GM23338 (cell line): ENCODE data around the gene SLC37A1.

ENCODE experiments used
- CREB1 ChIP-seq: fragments of 250-450 bp; sonication (Bioruptor Pico); IDR thresholded peaks from 2 replicates; pipeline ENCODE4 v1.5.0; 2020; ENCODE audit warnings: low read depth, mild to moderate bottlenecking, moderate library complexity
- EZH2 ChIP-seq: fragments of 200-600 bp; sonication (generic); IDR thresholded peaks from one replicate; pipeline ENCODE4 v1.8.0; 2017; ENCODE audit warnings: antibody characterized with exemption, mild to moderate bottlenecking, low read depth; ENCODE audit not compliant: unreplicated experiment
- EZH2phosphoT487 ChIP-seq: fragments of 200-600 bp; sonication (generic); IDR thresholded peaks from one replicate; pipeline ENCODE4 v1.8.1; 2018; ENCODE audit warnings: antibody characterized with exemption; ENCODE audit not compliant: unreplicated experiment
- JUNB ChIP-seq: IDR thresholded peaks from one replicate; pipeline ENCODE4 v1.6.1; 2016; ENCODE audit warnings: antibody characterized with exemption; ENCODE audit not compliant: unreplicated experiment
- NANOG ChIP-seq: IDR thresholded peaks from 2 replicates; pipeline ENCODE4 v1.6.1; 2016; ENCODE audit warnings: antibody characterized with exemption, borderline replicate concordance
- POLR2AphosphoS5 ChIP-seq: IDR thresholded peaks from 2 replicates; pipeline ENCODE4 v1.6.1; 2016; ENCODE audit warnings: antibody characterized with exemption, low read depth
- REST ChIP-seq: IDR thresholded peaks from one replicate; pipeline ENCODE4 v1.6.1; 2018; ENCODE audit warnings: antibody characterized with exemption; ENCODE audit not compliant: unreplicated experiment
- STAT1 ChIP-seq: IDR thresholded peaks from one replicate; pipeline ENCODE4 v1.6.1; 2016; ENCODE audit warnings: antibody characterized with exemption; ENCODE audit not compliant: unreplicated experiment
- ZNF331 ChIP-seq: fragments of 250-450 bp; sonication (Bioruptor Pico); IDR thresholded peaks from 2 replicates; pipeline ENCODE4 v1.5.0; 2020; ENCODE audit warnings: low read depth, mild to moderate bottlenecking, moderate library complexity
- TF ChIP-seq, protein P1 (sequence below), 2 experiments: fragments of 200-600 bp in 1 of 2; sonication (generic) in 1 of 2; conservative IDR thresholded peaks; 2 replicates each; pipeline versions ENCODE4 v1.5.1 to v1.6.1; 2016 to 2017; ENCODE audit warnings: antibody characterized with exemption in 2 of 2, low read depth in 2 of 2, mild to moderate bottlenecking in 2 of 2, moderate library complexity in 1 of 2
- TF ChIP-seq, protein P2 (sequence below): fragments of 250-450 bp; sonication (Bioruptor Pico); IDR thresholded peaks from 2 replicates; pipeline ENCODE4 v1.5.0; 2020; ENCODE audit warnings: mild to moderate bottlenecking, moderate library complexity
- TF ChIP-seq, protein P3 (sequence below): IDR thresholded peaks from 2 replicates; pipeline ENCODE4 v1.6.1; 2016; ENCODE audit warnings: antibody characterized with exemption

DNA sequence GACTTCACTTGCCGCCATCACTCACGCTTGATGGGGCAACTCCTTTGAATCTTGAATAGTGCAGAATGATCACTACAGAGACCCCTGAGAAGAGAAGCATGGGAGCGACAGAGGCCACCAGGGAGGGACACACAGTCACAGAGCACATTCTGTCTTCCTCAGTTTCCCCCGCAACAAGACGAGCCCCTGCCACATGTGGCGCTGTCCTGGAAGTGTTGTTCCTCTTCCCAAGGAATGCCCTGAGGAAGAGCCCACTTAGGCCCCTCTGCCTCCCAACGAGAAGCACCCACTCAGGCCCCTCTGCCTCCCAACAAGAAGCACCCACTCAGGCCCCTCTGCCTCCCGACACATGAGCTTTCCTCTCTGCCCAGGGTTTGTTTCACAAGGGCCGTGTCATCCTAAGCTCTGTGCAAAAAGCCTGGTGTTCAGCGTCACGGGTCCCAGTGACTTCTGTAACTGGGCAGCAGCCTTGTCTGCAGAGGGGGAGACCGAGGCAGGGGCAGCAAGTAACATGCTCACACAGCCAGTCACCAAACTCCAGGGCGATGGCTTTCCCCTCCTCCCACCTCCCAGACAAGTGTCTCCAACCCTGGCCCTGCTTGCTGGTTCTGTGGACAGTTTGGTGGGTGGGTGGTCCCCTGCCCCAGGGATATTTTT is 19.8 kb downstream of the SLC37A1 start:
- TF ChIP-seq, protein P1, sequence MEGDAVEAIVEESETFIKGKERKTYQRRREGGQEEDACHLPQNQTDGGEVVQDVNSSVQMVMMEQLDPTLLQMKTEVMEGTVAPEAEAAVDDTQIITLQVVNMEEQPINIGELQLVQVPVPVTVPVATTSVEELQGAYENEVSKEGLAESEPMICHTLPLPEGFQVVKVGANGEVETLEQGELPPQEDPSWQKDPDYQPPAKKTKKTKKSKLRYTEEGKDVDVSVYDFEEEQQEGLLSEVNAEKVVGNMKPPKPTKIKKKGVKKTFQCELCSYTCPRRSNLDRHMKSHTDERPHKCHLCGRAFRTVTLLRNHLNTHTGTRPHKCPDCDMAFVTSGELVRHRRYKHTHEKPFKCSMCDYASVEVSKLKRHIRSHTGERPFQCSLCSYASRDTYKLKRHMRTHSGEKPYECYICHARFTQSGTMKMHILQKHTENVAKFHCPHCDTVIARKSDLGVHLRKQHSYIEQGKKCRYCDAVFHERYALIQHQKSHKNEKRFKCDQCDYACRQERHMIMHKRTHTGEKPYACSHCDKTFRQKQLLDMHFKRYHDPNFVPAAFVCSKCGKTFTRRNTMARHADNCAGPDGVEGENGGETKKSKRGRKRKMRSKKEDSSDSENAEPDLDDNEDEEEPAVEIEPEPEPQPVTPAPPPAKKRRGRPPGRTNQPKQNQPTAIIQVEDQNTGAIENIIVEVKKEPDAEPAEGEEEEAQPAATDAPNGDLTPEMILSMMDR (conservative IDR thresholded peaks at IDR 0.05; ENCODE audit: low read depth in 2 of 2), result no peak
- TF ChIP-seq EZH2 (no peak), POLR2AphosphoS5 (no peak), CREB1 (CRISPR knock-in tag) (no peak), NANOG (no peak), EZH2phosphoT487 (no peak), ZNF331 (CRISPR knock-in tag) (no peak), STAT1 (no peak), REST (no peak), JUNB (no peak)
- TF ChIP-seq, protein P2, sequence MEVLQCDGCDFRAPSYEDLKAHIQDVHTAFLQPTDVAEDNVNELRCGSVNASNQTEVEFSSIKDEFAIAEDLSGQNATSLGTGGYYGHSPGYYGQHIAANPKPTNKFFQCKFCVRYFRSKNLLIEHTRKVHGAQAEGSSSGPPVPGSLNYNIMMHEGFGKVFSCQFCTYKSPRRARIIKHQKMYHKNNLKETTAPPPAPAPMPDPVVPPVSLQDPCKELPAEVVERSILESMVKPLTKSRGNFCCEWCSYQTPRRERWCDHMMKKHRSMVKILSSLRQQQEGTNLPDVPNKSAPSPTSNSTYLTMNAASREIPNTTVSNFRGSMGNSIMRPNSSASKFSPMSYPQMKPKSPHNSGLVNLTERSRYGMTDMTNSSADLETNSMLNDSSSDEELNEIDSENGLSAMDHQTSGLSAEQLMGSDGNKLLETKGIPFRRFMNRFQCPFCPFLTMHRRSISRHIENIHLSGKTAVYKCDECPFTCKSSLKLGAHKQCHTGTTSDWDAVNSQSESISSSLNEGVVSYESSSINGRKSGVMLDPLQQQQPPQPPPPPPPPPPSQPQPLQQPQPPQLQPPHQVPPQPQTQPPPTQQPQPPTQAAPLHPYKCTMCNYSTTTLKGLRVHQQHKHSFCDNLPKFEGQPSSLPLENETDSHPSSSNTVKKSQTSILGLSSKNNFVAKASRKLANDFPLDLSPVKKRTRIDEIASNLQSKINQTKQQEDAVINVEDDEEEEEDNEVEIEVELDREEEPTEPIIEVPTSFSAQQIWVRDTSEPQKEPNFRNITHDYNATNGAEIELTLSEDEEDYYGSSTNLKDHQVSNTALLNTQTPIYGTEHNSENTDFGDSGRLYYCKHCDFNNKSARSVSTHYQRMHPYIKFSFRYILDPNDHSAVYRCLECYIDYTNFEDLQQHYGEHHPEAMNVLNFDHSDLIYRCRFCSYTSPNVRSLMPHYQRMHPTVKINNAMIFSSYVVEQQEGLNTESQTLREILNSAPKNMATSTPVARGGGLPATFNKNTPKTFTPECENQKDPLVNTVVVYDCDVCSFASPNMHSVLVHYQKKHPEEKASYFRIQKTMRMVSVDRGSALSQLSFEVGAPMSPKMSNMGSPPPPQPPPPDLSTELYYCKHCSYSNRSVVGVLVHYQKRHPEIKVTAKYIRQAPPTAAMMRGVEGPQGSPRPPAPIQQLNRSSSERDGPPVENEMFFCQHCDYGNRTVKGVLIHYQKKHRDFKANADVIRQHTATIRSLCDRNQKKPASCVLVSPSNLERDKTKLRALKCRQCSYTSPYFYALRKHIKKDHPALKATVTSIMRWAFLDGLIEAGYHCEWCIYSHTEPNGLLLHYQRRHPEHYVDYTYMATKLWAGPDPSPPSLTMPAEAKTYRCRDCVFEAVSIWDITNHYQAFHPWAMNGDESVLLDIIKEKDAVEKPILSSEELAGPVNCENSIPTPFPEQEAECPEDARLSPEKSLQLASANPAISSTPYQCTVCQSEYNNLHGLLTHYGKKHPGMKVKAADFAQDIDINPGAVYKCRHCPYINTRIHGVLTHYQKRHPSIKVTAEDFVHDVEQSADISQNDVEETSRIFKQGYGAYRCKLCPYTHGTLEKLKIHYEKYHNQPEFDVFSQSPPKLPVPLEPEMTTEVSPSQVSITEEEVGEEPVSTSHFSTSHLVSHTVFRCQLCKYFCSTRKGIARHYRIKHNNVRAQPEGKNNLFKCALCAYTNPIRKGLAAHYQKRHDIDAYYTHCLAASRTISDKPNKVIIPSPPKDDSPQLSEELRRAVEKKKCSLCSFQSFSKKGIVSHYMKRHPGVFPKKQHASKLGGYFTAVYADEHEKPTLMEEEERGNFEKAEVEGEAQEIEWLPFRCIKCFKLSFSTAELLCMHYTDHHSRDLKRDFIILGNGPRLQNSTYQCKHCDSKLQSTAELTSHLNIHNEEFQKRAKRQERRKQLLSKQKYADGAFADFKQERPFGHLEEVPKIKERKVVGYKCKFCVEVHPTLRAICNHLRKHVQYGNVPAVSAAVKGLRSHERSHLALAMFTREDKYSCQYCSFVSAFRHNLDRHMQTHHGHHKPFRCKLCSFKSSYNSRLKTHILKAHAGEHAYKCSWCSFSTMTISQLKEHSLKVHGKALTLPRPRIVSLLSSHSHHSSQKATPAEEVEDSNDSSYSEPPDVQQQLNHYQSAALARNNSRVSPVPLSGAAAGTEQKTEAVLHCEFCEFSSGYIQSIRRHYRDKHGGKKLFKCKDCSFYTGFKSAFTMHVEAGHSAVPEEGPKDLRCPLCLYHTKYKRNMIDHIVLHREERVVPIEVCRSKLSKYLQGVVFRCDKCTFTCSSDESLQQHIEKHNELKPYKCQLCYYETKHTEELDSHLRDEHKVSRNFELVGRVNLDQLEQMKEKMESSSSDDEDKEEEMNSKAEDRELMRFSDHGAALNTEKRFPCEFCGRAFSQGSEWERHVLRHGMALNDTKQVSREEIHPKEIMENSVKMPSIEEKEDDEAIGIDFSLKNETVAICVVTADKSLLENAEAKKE (CRISPR knock-in tag), result no peak
- TF ChIP-seq, protein P3, sequence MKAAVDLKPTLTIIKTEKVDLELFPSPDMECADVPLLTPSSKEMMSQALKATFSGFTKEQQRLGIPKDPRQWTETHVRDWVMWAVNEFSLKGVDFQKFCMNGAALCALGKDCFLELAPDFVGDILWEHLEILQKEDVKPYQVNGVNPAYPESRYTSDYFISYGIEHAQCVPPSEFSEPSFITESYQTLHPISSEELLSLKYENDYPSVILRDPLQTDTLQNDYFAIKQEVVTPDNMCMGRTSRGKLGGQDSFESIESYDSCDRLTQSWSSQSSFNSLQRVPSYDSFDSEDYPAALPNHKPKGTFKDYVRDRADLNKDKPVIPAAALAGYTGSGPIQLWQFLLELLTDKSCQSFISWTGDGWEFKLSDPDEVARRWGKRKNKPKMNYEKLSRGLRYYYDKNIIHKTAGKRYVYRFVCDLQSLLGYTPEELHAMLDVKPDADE, result no peak
